IMR-90 (cell line): ENCODE results near the gene DDX46. TPM values are rescaled to one million over a fixed set of nuclear protein-coding genes. Genes with fewer than 3 reads are reported as not detected.

Experiments
- ATAC-seq: fragments of 200-7000 bp; cut with Tn5 transposase; 2 replicates; pipeline ENCODE4 v1.9.1; 2020; ENCODE audit warnings: low read depth, mild to moderate bottlenecking, moderate library complexity
- BruUV-seq: library from RNA; stranded (reverse); fragments of 400-500 nt; replicated peaks from 2 replicates; lab custom pipeline; 2021; lab: Mats Ljungman, UMichigan
- CTCF ChIA-PET: fragments of 300-600 bp; formaldehyde crosslinking; extraction: SDS; loops from one replicate; lab custom pipeline; 2021; ENCODE audit warnings: antibody characterized with exemption; lab: Yijun Ruan, JAX
- POLR2A ChIA-PET: fragments of 300-600 bp; sonication (Branson Sonifier 250); formaldehyde crosslinking; loops from one replicate; lab custom pipeline; 2022; ENCODE audit warnings: antibody characterized with exemption; ENCODE audit not compliant: unreplicated experiment; lab: Charles Lee
- DNase-seq: peaks from one replicate; pipeline ENCODE4 v3.0.0; 2013
- H2AFZ ChIP-seq: replicated peaks from 2 replicates; pipeline ENCODE3; 2013; ENCODE audit warnings: low read length, mild to moderate bottlenecking; ENCODE audit not compliant: poor library complexity
- H2AK5ac ChIP-seq: 2 replicates; pipeline ENCODE4 v1.6.1; 2013; ENCODE audit warnings: low read depth, low read length, inconsistent platforms
- H2AK9ac ChIP-seq: replicated peaks from 2 replicates; pipeline ENCODE3; 2013; ENCODE audit warnings: mild to moderate bottlenecking, low read depth, low read length, moderate library complexity; ENCODE audit not compliant: poor library complexity
- H2BK120ac ChIP-seq: 2 replicates; pipeline ENCODE4 v1.6.1; 2013; ENCODE audit warnings: low read depth, low read length, inconsistent platforms
- H2BK15ac ChIP-seq: 3 replicates; pipeline ENCODE4 v1.6.1; 2013; ENCODE audit warnings: low read depth, low read length, inconsistent platforms
- H2BK20ac ChIP-seq: 2 replicates; pipeline ENCODE4 v1.6.1; 2013; ENCODE audit warnings: low read depth, mild to moderate bottlenecking, inconsistent platforms, low read length, moderate library complexity
- H2BK5ac ChIP-seq: 2 replicates; pipeline ENCODE4 v1.6.1; 2013; ENCODE audit warnings: mild to moderate bottlenecking, low read depth, low read length, inconsistent platforms; ENCODE audit not compliant: poor library complexity, severe bottlenecking
- H3K14ac ChIP-seq: replicated peaks from 2 replicates; pipeline ENCODE4 v1.6.1; 2013; ENCODE audit warnings: low read depth, low read length, inconsistent platforms
- H3K18ac ChIP-seq: 2 replicates; pipeline ENCODE4 v1.6.1; 2013; ENCODE audit warnings: low read depth, low read length, control low read depth
- H3K23ac ChIP-seq: 2 replicates; pipeline ENCODE4 v1.6.1; 2013; ENCODE audit warnings: low read depth, low read length, inconsistent platforms
- H3K27ac ChIP-seq: 2 replicates; pipeline ENCODE4 v1.5.1; 2013; ENCODE audit warnings: mild to moderate bottlenecking, control low read depth, low read length; ENCODE audit not compliant: insufficient read depth
- H3K27me3 ChIP-seq: 2 replicates; pipeline ENCODE4 v1.6.1; 2013; ENCODE audit warnings: low read length; ENCODE audit not compliant: control insufficient read depth, insufficient read depth
- H3K36me3 ChIP-seq: 2 replicates; pipeline ENCODE4 v1.6.1; 2013; ENCODE audit warnings: low read length, mixed read lengths; ENCODE audit not compliant: control insufficient read depth, insufficient read depth
- H3K4ac ChIP-seq: 2 replicates; pipeline ENCODE4 v1.6.1; 2013; ENCODE audit warnings: low read depth, low read length, inconsistent platforms
- H3K4me1 ChIP-seq: 2 replicates; pipeline ENCODE4 v1.6.1; 2013; ENCODE audit warnings: low read length, mixed read lengths; ENCODE audit not compliant: control insufficient read depth, insufficient read depth
- H3K4me2 ChIP-seq: 2 replicates; pipeline ENCODE4 v1.6.1; 2013; ENCODE audit warnings: low read depth, mild to moderate bottlenecking, control low read depth, low read length, moderate library complexity
- H3K4me3 ChIP-seq: 2 replicates; pipeline ENCODE4 v1.5.1; 2013; ENCODE audit warnings: low read depth, mild to moderate bottlenecking, control low read depth, low read length, moderate library complexity; ENCODE audit not compliant: insufficient read depth
- H3K56ac ChIP-seq: 2 replicates; pipeline ENCODE4 v1.6.1; 2013; ENCODE audit warnings: low read length, inconsistent platforms; ENCODE audit not compliant: insufficient read depth; ENCODE audit errors: extremely low read depth
- H3K79me1 ChIP-seq, 2 experiments: 2 replicates each; pipeline ENCODE4 v1.6.1; 2013; ENCODE audit warnings: low read length in 2 of 2, inconsistent platforms in 1 of 2, low read depth in 1 of 2
- H3K9ac ChIP-seq: 2 replicates; pipeline ENCODE4 v1.6.1; 2013; ENCODE audit warnings: low read depth, low read length, control low read depth
- H3K9me1 ChIP-seq: 2 replicates; pipeline ENCODE4 v1.6.1; 2013; ENCODE audit warnings: low read length, inconsistent platforms; ENCODE audit not compliant: insufficient read depth
- H3K9me3 ChIP-seq: 2 replicates; pipeline ENCODE4 v1.6.1; 2013; ENCODE audit warnings: low read length; ENCODE audit not compliant: control insufficient read depth, insufficient read depth
- H4K20me1 ChIP-seq: 2 replicates; pipeline ENCODE4 v1.6.1; 2013; ENCODE audit warnings: low read length, inconsistent platforms; ENCODE audit not compliant: insufficient read depth
- H4K5ac ChIP-seq: 2 replicates; pipeline ENCODE4 v1.6.1; 2013; ENCODE audit warnings: mild to moderate bottlenecking, low read depth, low read length, control low read depth
- H4K8ac ChIP-seq, 2 experiments: 2 replicates each; pipeline ENCODE4 v1.6.1; 2013; ENCODE audit warnings: low read depth in 2 of 2, low read length in 2 of 2, control low read depth in 1 of 2, inconsistent platforms in 1 of 2
- H4K91ac ChIP-seq: 2 replicates; pipeline ENCODE4 v1.6.1; 2013; ENCODE audit warnings: low read depth, low read length, inconsistent platforms; ENCODE audit not compliant: insufficient read depth
- BHLHE40 ChIP-seq: fragments of 150-350 bp; IDR thresholded peaks from 2 replicates; pipeline ENCODE4 v1.6.1; 2016; ENCODE audit warnings: mild to moderate bottlenecking, low read depth, low read length
- CEBPB ChIP-seq: IDR thresholded peaks from 2 replicates; pipeline ENCODE4 v1.6.1; 2012; ENCODE audit warnings: low read depth, low read length, improper control_type of control experiment
- CHD1 ChIP-seq: IDR thresholded peaks from 2 replicates; pipeline ENCODE4 v1.6.1; 2012; ENCODE audit warnings: low read depth, low read length, improper control_type of control experiment
- ELK1 ChIP-seq: fragments of 150-350 bp; IDR thresholded peaks from 2 replicates; pipeline ENCODE4 v1.6.1; 2016; ENCODE audit warnings: low read depth, mild to moderate bottlenecking, low read length, moderate library complexity, borderline replicate concordance
- FOS ChIP-seq: fragments of 150-350 bp; IDR thresholded peaks from 2 replicates; pipeline ENCODE4 v1.6.1; 2016; ENCODE audit warnings: low read depth, low read length
- MAFK ChIP-seq: IDR thresholded peaks from 2 replicates; pipeline ENCODE4 v1.6.1; 2012; ENCODE audit warnings: low read depth, low read length, improper control_type of control experiment
- MAZ ChIP-seq: IDR thresholded peaks from 2 replicates; pipeline ENCODE4 v1.6.1; 2012; ENCODE audit warnings: low read depth, mild to moderate bottlenecking, low read length, improper control_type of control experiment, moderate library complexity, borderline replicate concordance
- MXI1 ChIP-seq: IDR thresholded peaks from 2 replicates; pipeline ENCODE4 v1.6.1; 2012; ENCODE audit warnings: low read depth, mild to moderate bottlenecking, low read length, moderate library complexity, borderline replicate concordance
- NFE2L2 ChIP-seq: fragments of 150-350 bp; IDR thresholded peaks from 2 replicates; pipeline ENCODE4 v1.6.1; 2016; ENCODE audit warnings: low read depth, mild to moderate bottlenecking, low read length
- POLR2A ChIP-seq: IDR thresholded peaks from 2 replicates; pipeline ENCODE4 v1.6.1; 2012; ENCODE audit warnings: mild to moderate bottlenecking, low read depth, low read length
- RAD21 ChIP-seq: IDR thresholded peaks from 2 replicates; pipeline ENCODE4 v1.6.1; 2012; ENCODE audit warnings: low read length, improper control_type of control experiment
- RCOR1 ChIP-seq: IDR thresholded peaks from 2 replicates; pipeline ENCODE4 v1.6.1; 2012; ENCODE audit warnings: mild to moderate bottlenecking, low read length, improper control_type of control experiment; ENCODE audit not compliant: insufficient replicate concordance
- RFX5 ChIP-seq: IDR thresholded peaks from 2 replicates; pipeline ENCODE4 v1.8.0; 2012; ENCODE audit warnings: low read depth, mild to moderate bottlenecking, low read length, moderate library complexity
- SMC3 ChIP-seq: fragments of 150-350 bp; IDR thresholded peaks from 2 replicates; pipeline ENCODE4 v1.6.1; 2016; ENCODE audit warnings: low read depth, mild to moderate bottlenecking, antibody characterized with exemption, low read length, moderate library complexity
- WGBS, 2 experiments: methylation state at CpG; one replicate each; pipeline versions ENCODE4 v1.1.5 to v1.1.7; 2013; ENCODE audit warnings: missing lambda C conversion rate in 2 of 2; ENCODE audit not compliant: insufficient read length in 1 of 2; ENCODE audit errors: extremely low coverage in 2 of 2; 5-methylcytosine and 5-hydroxymethylcytosine counted together
- dilution Hi-C: fragments of 300-500 bp; cut with HindIII; formaldehyde crosslinking; loops from one replicate; pipeline ENCODE4 v1.14.3; 2018; ENCODE audit warnings: low sequenced_read_pairs; ENCODE audit not compliant: unreplicated experiment
- in situ Hi-C: fragments of 300-500 bp; cut with MboI; formaldehyde crosslinking; loops from 3 replicates; pipeline ENCODE4 v1.14.3; 2019; ENCODE audit warnings: low sequenced_read_pairs, inconsistent platforms, mixed read lengths
- intact Hi-C: fragments of 100-400 bp; cut with micrococcal nuclease; formaldehyde crosslinking; loops from 2 replicates; pipeline ENCODE4 v1.10.0; 2022
- polyA plus RNA-seq, 3 experiments: library from polyadenylated mRNA; depleted of rRNA; stranded (reverse); fragments of >200 nt; gene quantifications; 2 replicates each; pipeline ENCODE4 v1.2.3, GENCODE V29; 2012; ENCODE audit warnings: low replicate concordance in 1 of 3
- total RNA-seq: library from RNA; depleted of rRNA; stranded (reverse); fragments of >200 nt; gene quantifications from 2 replicates; pipeline ENCODE4 v1.2.3, GENCODE V29; 2012
- TF ChIP-seq, protein P1 (sequence below): fragments of 150-350 bp; IDR thresholded peaks from 2 replicates; pipeline ENCODE4 v1.6.1; 2017; ENCODE audit warnings: mild to moderate bottlenecking, antibody characterized with exemption, low read length, low read depth
- TF ChIP-seq, protein P2 (sequence below): conservative IDR thresholded peaks from 2 replicates; pipeline ENCODE4 v1.5.1; 2012; ENCODE audit warnings: mild to moderate bottlenecking, low read depth, low read length, improper control_type of control experiment

The DDX46 gene
- total and polyA plus RNA-seq, 2 of the 4 experiments (the other 2 are of a cell fraction), result 22.5 to 26.0 TPM

DNA sequence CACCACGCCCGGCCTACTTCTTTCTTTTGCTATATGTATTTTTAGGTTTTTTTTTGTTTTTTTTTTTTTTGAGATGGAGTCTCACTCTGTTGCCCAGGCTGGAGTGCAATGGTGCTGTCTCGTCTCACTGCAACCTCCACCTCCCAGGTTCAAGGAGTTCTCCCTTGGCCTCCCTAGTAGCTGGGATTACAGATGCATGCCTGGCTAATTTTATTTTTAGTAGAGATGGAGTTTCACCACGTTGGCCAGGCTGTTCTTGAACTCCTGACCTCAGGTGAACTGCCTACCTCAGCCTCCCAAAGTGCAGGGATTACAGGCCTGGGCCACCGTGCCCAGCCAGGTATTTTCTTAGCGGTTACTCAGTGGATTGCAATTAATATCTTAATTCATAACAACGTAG is 63.3 kb downstream of the DDX46 start:
- H3K56ac ChIP-seq, result no peak overlapping the region
- in situ Hi-C loops (no loop called here), intact Hi-C loops (loop anchor here (5.0 kb wide), 1 partner anchor 35 kb away; no protein-coding TSS in a partner anchor), dilution Hi-C loops (no loop called here)
- H3K4me2 ChIP-seq, result no peak overlapping the region
- no peak overlapping the region for H2BK20ac ChIP-seq
- H3K9me3 ChIP-seq, result no peaks in the 10 kb centered on the region
- no peaks in the 10 kb centered on the region for H4K20me1 ChIP-seq
- DNase-seq, result no peak
- H3K9ac ChIP-seq, result no peak overlapping the region
- WGBS, 2 experiments, result no CpG with 5 or more reads among the region's 7 CpGs
- ATAC-seq, result no peak
- POLR2A ChIA-PET, result no interaction called here
- H3K27ac ChIP-seq, result no peak overlapping the region
- no peak overlapping the region for H2BK5ac ChIP-seq
- TF ChIP-seq MAFK (no peak), FOS (no peak), MAZ (no peak), CEBPB (no peak), BHLHE40 (no peak), POLR2A (no peak), ELK1 (no peak), CHD1 (no peak), RFX5 (no peak), RCOR1 (no peak), SMC3 (no peak), NFE2L2 (no peak), MXI1 (no peak), RAD21 (no peak)
- TF ChIP-seq, protein P1, sequence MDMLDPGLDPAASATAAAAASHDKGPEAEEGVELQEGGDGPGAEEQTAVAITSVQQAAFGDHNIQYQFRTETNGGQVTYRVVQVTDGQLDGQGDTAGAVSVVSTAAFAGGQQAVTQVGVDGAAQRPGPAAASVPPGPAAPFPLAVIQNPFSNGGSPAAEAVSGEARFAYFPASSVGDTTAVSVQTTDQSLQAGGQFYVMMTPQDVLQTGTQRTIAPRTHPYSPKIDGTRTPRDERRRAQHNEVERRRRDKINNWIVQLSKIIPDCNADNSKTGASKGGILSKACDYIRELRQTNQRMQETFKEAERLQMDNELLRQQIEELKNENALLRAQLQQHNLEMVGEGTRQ, result no peak
- TF ChIP-seq, protein P2, sequence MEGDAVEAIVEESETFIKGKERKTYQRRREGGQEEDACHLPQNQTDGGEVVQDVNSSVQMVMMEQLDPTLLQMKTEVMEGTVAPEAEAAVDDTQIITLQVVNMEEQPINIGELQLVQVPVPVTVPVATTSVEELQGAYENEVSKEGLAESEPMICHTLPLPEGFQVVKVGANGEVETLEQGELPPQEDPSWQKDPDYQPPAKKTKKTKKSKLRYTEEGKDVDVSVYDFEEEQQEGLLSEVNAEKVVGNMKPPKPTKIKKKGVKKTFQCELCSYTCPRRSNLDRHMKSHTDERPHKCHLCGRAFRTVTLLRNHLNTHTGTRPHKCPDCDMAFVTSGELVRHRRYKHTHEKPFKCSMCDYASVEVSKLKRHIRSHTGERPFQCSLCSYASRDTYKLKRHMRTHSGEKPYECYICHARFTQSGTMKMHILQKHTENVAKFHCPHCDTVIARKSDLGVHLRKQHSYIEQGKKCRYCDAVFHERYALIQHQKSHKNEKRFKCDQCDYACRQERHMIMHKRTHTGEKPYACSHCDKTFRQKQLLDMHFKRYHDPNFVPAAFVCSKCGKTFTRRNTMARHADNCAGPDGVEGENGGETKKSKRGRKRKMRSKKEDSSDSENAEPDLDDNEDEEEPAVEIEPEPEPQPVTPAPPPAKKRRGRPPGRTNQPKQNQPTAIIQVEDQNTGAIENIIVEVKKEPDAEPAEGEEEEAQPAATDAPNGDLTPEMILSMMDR, result no peak
- no peak overlapping the region for H4K91ac ChIP-seq
- H3K79me1 ChIP-seq, result peaks cover 0 to 7% of the 10 kb centered on the region in 2 experiments; a peak in 1 of 4 replicates
- H2BK120ac ChIP-seq, result no peak overlapping the region
- no peak overlapping the region for H3K14ac ChIP-seq
- H2BK15ac ChIP-seq, result no peak overlapping the region
- no peak overlapping the region for H2AFZ ChIP-seq
- H3K23ac ChIP-seq, result no peak overlapping the region
- H3K36me3 ChIP-seq, result peaks cover 38% of the 10 kb centered on the region
- H3K18ac ChIP-seq, result no peak overlapping the region
- CTCF ChIA-PET, result no interaction called here
- no peak overlapping the region for H4K8ac ChIP-seq
- H3K4ac ChIP-seq, result no peak overlapping the region
- H2AK9ac ChIP-seq, result no peak overlapping the region
- peaks cover 4% of the 10 kb centered on the region; the same call in 1 of the 2 replicates for H3K9me1 ChIP-seq
- no peaks in the 10 kb centered on the region for H3K27me3 ChIP-seq
- H4K5ac ChIP-seq, result no peak overlapping the region
- no peak overlapping the region for H3K4me3 ChIP-seq
- no peaks in the 10 kb centered on the region for H3K4me1 ChIP-seq
- H2AK5ac ChIP-seq, result no peak overlapping the region
- no TSS peak for BruUV-seq
